Measurements from ENCODE around the gene ANGPTL1. TPM values are rescaled to one million over a fixed set of nuclear protein-coding genes. Genes with fewer than 3 reads are reported as not detected.

The ANGPTL1 gene
- total and polyA plus RNA-seq, 2 of the 8 experiments (the other 6 are each of a cell fraction or from before 2014, with no cell fraction given) = not detected

- H2AFZ ChIP-seq (ENCODE audit: low read length) = no peak overlapping the region
- ChIA-PET CTCF (ENCODE audit: partially characterized antibody) (no interaction called here), POLR2A (ENCODE audit: partially characterized antibody) (no interaction called here)
- H3K23ac ChIP-seq (ENCODE audit: insufficient read length) = no peak overlapping the region
- no peak overlapping the region for H2BK15ac ChIP-seq (ENCODE audit: low read length)
- no peak overlapping the region for H4K91ac ChIP-seq (replicated peaks; ENCODE audit: insufficient read length, low read length)
- no peak overlapping the region for H3K9ac ChIP-seq (replicated peaks in 1 of 4; ENCODE audit: extremely low read depth in 1 of 4, low read depth in 3 of 4, low read length in 3 of 4)
- H4K8ac ChIP-seq (ENCODE audit: extremely low read depth, insufficient read depth, low read length) = no peak overlapping the region
- no peak for DNase-seq (ENCODE audit: low read depth in 1 of 2, low spot score in 2 of 2)
- H2BK12ac ChIP-seq (ENCODE audit: low read depth, low read length) = no peak overlapping the region
- H3K4me2 ChIP-seq (ENCODE audit: insufficient read depth in 1 of 2, low read depth in 2 of 2, low read length in 2 of 2) = no peak overlapping the region
- H3K27ac ChIP-seq (ENCODE audit: low read depth, low read length) = no peak overlapping the region
- no peaks in the 10 kb centered on the region for H3K79me2 ChIP-seq (ENCODE audit: control insufficient read depth in 1 of 2, insufficient read depth in 2 of 2, low read length in 2 of 2)
- peaks cover 0 to 5% (median 2%) of the 10 kb centered on the region in 4 experiments; a peak in 6 of 8 replicates for H3K36me3 ChIP-seq (ENCODE audit: control insufficient read depth in 2 of 4, insufficient read depth in 4 of 4, low read length in 3 of 4)
- H4K5ac ChIP-seq (ENCODE audit: insufficient read length, low read depth, low read length) = no peak overlapping the region
- no peak overlapping the region for H3K4me3 ChIP-seq (ENCODE audit: extremely low read depth in 1 of 4, insufficient read depth in 2 of 4, low read depth in 3 of 4, low read length in 4 of 4)
- 86% methylated on average over 2 of the region's 2 CpGs; no CpG with 5 or more reads in 1 of the 2 experiments for WGBS, 2 experiments (ENCODE audit: extremely low coverage in 1 of 2, insufficient coverage in 1 of 2, insufficient read length in 1 of 2, insufficient replicate concordance in 2 of 2, low coverage in 1 of 2, low lambda C conversion rate in 2 of 2, missing lambda C conversion rate in 1 of 2)
- no peaks in the 10 kb centered on the region for H3K23me2 ChIP-seq (ENCODE audit: low read depth, low read length)
- H3K14ac ChIP-seq (ENCODE audit: insufficient read length) = no peak overlapping the region
- no peak overlapping the region for H2BK120ac ChIP-seq (replicated peaks; ENCODE audit: low read depth, low read length)
- no peak overlapping the region for H3K18ac ChIP-seq (ENCODE audit: extremely low read depth, low read length)
- no peaks in the 10 kb centered on the region for H3K27me3 ChIP-seq (replicated peaks in 1 of 4; ENCODE audit: control insufficient read depth in 3 of 4, extremely low read depth in 1 of 4, insufficient read depth in 3 of 4, low read length in 3 of 4)
- H2BK5ac ChIP-seq (ENCODE audit: low read depth, low read length) = no peak overlapping the region
- H3K79me1 ChIP-seq (ENCODE audit: low read depth, low read length) = no peaks in the 10 kb centered on the region
- TF ChIP-seq TAF1 (IDR thresholded peaks at IDR 0.05; ENCODE audit: low read depth, low read length) (no peak), POLR2AphosphoS5 (IDR thresholded peaks at IDR 0.05; ENCODE audit: low read depth, low read length) (no peak), SIN3A (conservative IDR thresholded peaks at IDR 0.05 in 1 of 2, IDR thresholded peaks at IDR 0.05 in 1 of 2; ENCODE audit: low read depth in 1 of 2, low read length in 2 of 2) (no peak), CBX8 (IDR thresholded peaks at IDR 0.05; ENCODE audit: borderline replicate concordance, low read depth, low read length) (no peak), SUZ12 (IDR thresholded peaks at IDR 0.05; ENCODE audit: low read length) (no peak), CTBP2 (IDR thresholded peaks at IDR 0.05; ENCODE audit: borderline replicate concordance, insufficient read depth, insufficient read length, low read length) (no peak), JUN (IDR thresholded peaks at IDR 0.05; ENCODE audit: low read depth, low read length) (no peak), BCL11A (IDR thresholded peaks at IDR 0.05; ENCODE audit: low read depth in 2 of 2, low read length in 2 of 2) (no peak), CREB1 (IDR thresholded peaks at IDR 0.05) (no peak), KDM5A (IDR thresholded peaks at IDR 0.05; ENCODE audit: low read length) (no peak), SAP30 (IDR thresholded peaks at IDR 0.05; ENCODE audit: insufficient read depth, insufficient replicate concordance, low read length) (no peak)
- H3K4ac ChIP-seq (replicated peaks; ENCODE audit: insufficient read length, low read depth, low read length) = no peak overlapping the region
- no peaks in the 10 kb centered on the region for H3K9me3 ChIP-seq (ENCODE audit: insufficient read depth in 2 of 2, low read depth in 1 of 2, low read length in 1 of 2)
- H4K20me1 ChIP-seq (replicated peaks in 1 of 2; ENCODE audit: control insufficient read depth in 1 of 2, insufficient read depth in 2 of 2, low read length in 2 of 2) = peaks cover 0 to 1% of the 10 kb centered on the region in 2 experiments
- FAIRE-seq = no peak
- H3K56ac ChIP-seq (replicated peaks; ENCODE audit: insufficient read length, low read depth, low read length) = no peak overlapping the region
- no peaks in the 10 kb centered on the region for H3K4me1 ChIP-seq (replicated peaks in 1 of 4; ENCODE audit: control insufficient read depth in 3 of 4, insufficient read depth in 4 of 4, low read length in 3 of 4)
- no peak overlapping the region for H2AK5ac ChIP-seq (ENCODE audit: low read depth, low read length)
- H2BK20ac ChIP-seq (ENCODE audit: low read length) = no peak overlapping the region
Observed at GRCh38 chr1:178899402-178899801, 28.5 kb upstream of the ANGPTL1 start.

Measured in H1 (cell line).